SK-N-SH (cell line): ENCODE results near the gene WDFY1. TPM values are rescaled to one million over a fixed set of nuclear protein-coding genes. Genes with fewer than 3 reads are reported as not detected.

ENCODE experiments used
- CTCF ChIA-PET: fragments of 300-600, 350-600 bp; formaldehyde crosslinking; extraction: SDS; loops from one replicate; lab custom pipeline; 2021; lab: Yijun Ruan, JAX
- POLR2A ChIA-PET: fragments of 350-600 bp; sonication (Branson Sonifier 250); formaldehyde crosslinking; extraction: SDS; loops from one replicate; lab custom pipeline; 2020; ENCODE audit warnings: antibody characterized with exemption, inconsistent platforms; lab: Yijun Ruan, JAX
- DNase-seq: peaks from one replicate; pipeline ENCODE4 v3.0.0; 2012
- H2AFZ ChIP-seq: fragments of 200-600 bp; sonication (generic); 2 replicates; pipeline ENCODE4 v1.8.1; 2016; ENCODE audit warnings: antibody characterized with exemption, mild to moderate bottlenecking, low read depth
- H3F3A ChIP-seq: fragments of 200-600 bp; sonication (generic); replicated peaks from 2 replicates; pipeline ENCODE3; 2016; ENCODE audit warnings: antibody characterized with exemption, mild to moderate bottlenecking; ENCODE audit not compliant: insufficient read depth
- H3K27ac ChIP-seq, 2 experiments: fragments of 200-500 bp in 1 of 2; fragments of 200-600 bp in 1 of 2; sonication (Bioruptor generic) in 1 of 2; sonication (generic), shearing (Covaris generic) in 1 of 2; 2 replicates each; pipeline versions ENCODE4 v1.5.1 to v1.6.1; 2014 to 2016; ENCODE audit warnings: low read depth in 2 of 2, inconsistent platforms in 1 of 2, low read length in 1 of 2, mild to moderate bottlenecking in 1 of 2, mixed read lengths in 1 of 2
- H3K27me3 ChIP-seq: fragments of 200-600 bp; sonication (generic), shearing (Covaris generic); 2 replicates; pipeline ENCODE4 v1.6.1; 2016; ENCODE audit warnings: mixed run types; ENCODE audit not compliant: insufficient read depth
- H3K36me3 ChIP-seq, 2 experiments: fragments of 200-500 bp in 1 of 2; fragments of 200-600 bp in 1 of 2; sonication (Bioruptor generic) in 1 of 2; sonication (generic) in 1 of 2; replicated peaks in 1 of 2; 2 replicates each; pipeline versions ENCODE3 to v1.5.1; 2014 to 2016; ENCODE audit warnings: low read length in 1 of 2, mild to moderate bottlenecking in 1 of 2; ENCODE audit not compliant: insufficient read depth in 2 of 2, control insufficient read depth in 1 of 2
- H3K4me1 ChIP-seq, 2 experiments: fragments of 200-500 bp in 1 of 2; fragments of 200-600 bp in 1 of 2; sonication (Bioruptor generic) in 1 of 2; sonication (generic), shearing (Covaris generic) in 1 of 2; 2 replicates each; pipeline versions ENCODE4 v1.5.1 to v1.6.1; 2014 to 2016; ENCODE audit warnings: low read depth in 1 of 2, low read length in 1 of 2, mixed run types in 1 of 2; ENCODE audit not compliant: insufficient read depth in 2 of 2, control insufficient read depth in 1 of 2
- H3K4me2 ChIP-seq: fragments of 200-600 bp; sonication (generic), shearing (Covaris generic); 2 replicates; pipeline ENCODE4 v1.6.1; 2017; ENCODE audit warnings: mixed run types
- H3K4me3 ChIP-seq, 2 experiments: fragments of 200-500 bp in 1 of 2; fragments of 200-600 bp in 1 of 2; sonication (Bioruptor generic) in 1 of 2; sonication (generic), shearing (Covaris generic) in 1 of 2; 2 replicates each; pipeline versions ENCODE4 v1.5.1 to v1.8.1; 2014 to 2016; ENCODE audit warnings: low read depth in 2 of 2, inconsistent platforms in 1 of 2, low read length in 1 of 2, mild to moderate bottlenecking in 1 of 2, mixed read lengths in 1 of 2, moderate library complexity in 1 of 2
- H3K79me2 ChIP-seq: fragments of 200-600 bp; sonication (generic); 2 replicates; pipeline ENCODE4 v1.8.1; 2017; ENCODE audit warnings: mild to moderate bottlenecking; ENCODE audit not compliant: insufficient read depth
- H3K9ac ChIP-seq: fragments of 200-600 bp; sonication (generic); 2 replicates; pipeline ENCODE4 v1.6.1; 2017; ENCODE audit warnings: mixed run types
- H3K9me2 ChIP-seq: fragments of 200-600 bp; sonication (generic); 2 replicates; pipeline ENCODE4 v1.6.1; 2017; ENCODE audit warnings: mixed run types
- H3K9me3 ChIP-seq: fragments of 200-600 bp; sonication (generic); 2 replicates; pipeline ENCODE4 v1.6.1; 2017; ENCODE audit warnings: mixed run types, mild to moderate bottlenecking, moderate library complexity
- H4K20me1 ChIP-seq: fragments of 200-600 bp; sonication (generic); 2 replicates; pipeline ENCODE4 v1.6.1; 2017; ENCODE audit warnings: mild to moderate bottlenecking, mixed run types; ENCODE audit not compliant: insufficient read depth
- CHD2 ChIP-seq: fragments of 150-350 bp; IDR thresholded peaks from 2 replicates; pipeline ENCODE4 v1.6.1; 2018; ENCODE audit warnings: low read length; ENCODE audit not compliant: partially characterized antibody
- ELF1 ChIP-seq: IDR thresholded peaks from 2 replicates; pipeline ENCODE4 v1.4.0; 2012
- EZH2phosphoT487 ChIP-seq: fragments of 200-600 bp; sonication (generic); IDR thresholded peaks from 2 replicates; pipeline ENCODE4 v1.6.1; 2017; ENCODE audit warnings: low read depth, mixed run types, mild to moderate bottlenecking, antibody characterized with exemption, moderate library complexity, borderline replicate concordance
- FOSL2 ChIP-seq: IDR thresholded peaks from 2 replicates; pipeline ENCODE4 v1.4.0; 2012; ENCODE audit warnings: low read depth, mild to moderate bottlenecking, moderate library complexity, borderline replicate concordance
- FOXJ3 ChIP-seq: sonication (generic); formaldehyde crosslinking; IDR thresholded peaks from 2 replicates; pipeline ENCODE4 v1.5.1; 2020; ENCODE audit warnings: mild to moderate bottlenecking, missing genetic modification reagents
- FOXM1 ChIP-seq: IDR thresholded peaks from 2 replicates; pipeline ENCODE4 v1.4.0; 2012; ENCODE audit warnings: low read depth, mild to moderate bottlenecking
- GABPA ChIP-seq: IDR thresholded peaks from 2 replicates; pipeline ENCODE4 v1.4.0; 2012; ENCODE audit warnings: low read depth, mild to moderate bottlenecking
- GATA2 ChIP-seq: sonication (generic); formaldehyde crosslinking; IDR thresholded peaks from 2 replicates; pipeline ENCODE4 v1.5.0; 2020; ENCODE audit warnings: mild to moderate bottlenecking, missing genetic modification reagents
- JUND ChIP-seq: IDR thresholded peaks from 2 replicates; pipeline ENCODE4 v1.4.0; 2012
- POLR2AphosphoS5 ChIP-seq: IDR thresholded peaks from 2 replicates; pipeline ENCODE4 v1.6.1; 2012; ENCODE audit warnings: low read depth, low read length
- RAD21 ChIP-seq: IDR thresholded peaks from 2 replicates; pipeline ENCODE4 v1.6.1; 2012; ENCODE audit warnings: mild to moderate bottlenecking, low read length
- RFX5 ChIP-seq: IDR thresholded peaks from 2 replicates; pipeline ENCODE4 v1.6.1; 2012; ENCODE audit warnings: mild to moderate bottlenecking, improper control_type of control experiment, low read length
- RXRA ChIP-seq: IDR thresholded peaks from 2 replicates; pipeline ENCODE4 v1.4.0; 2012; ENCODE audit warnings: low read depth, mild to moderate bottlenecking, borderline replicate concordance
- SIN3A ChIP-seq: IDR thresholded peaks from 2 replicates; pipeline ENCODE4 v1.6.1; 2012; ENCODE audit warnings: low read depth, mild to moderate bottlenecking, low read length, moderate library complexity, borderline replicate concordance
- SMC3 ChIP-seq: IDR thresholded peaks from 2 replicates; pipeline ENCODE4 v1.6.1; 2012; ENCODE audit warnings: low read depth, low read length, improper control_type of control experiment
- TAF1 ChIP-seq: IDR thresholded peaks from 2 replicates; pipeline ENCODE4 v1.6.1; 2012; ENCODE audit warnings: low read depth, mild to moderate bottlenecking, low read length, moderate library complexity, borderline replicate concordance
- YY1 ChIP-seq: IDR thresholded peaks from 2 replicates; pipeline ENCODE4 v1.4.0; 2012; ENCODE audit warnings: low read depth, mild to moderate bottlenecking
- WGBS: methylation state at CpG from one replicate; pipeline ENCODE4 v1.1.6; 2017; ENCODE audit warnings: low lambda C conversion rate; 5-methylcytosine and 5-hydroxymethylcytosine counted together
- polyA plus RNA-seq, 3 experiments: library from polyadenylated mRNA; depleted of rRNA; stranded (reverse); fragments of >200 nt; gene quantifications; 2 replicates each; pipeline ENCODE4 v1.2.3, GENCODE V29; 2012
- TF ChIP-seq, protein P1 (sequence below): fragments of 150-350 bp; IDR thresholded peaks from 2 replicates; pipeline ENCODE4 v1.6.1; 2016; ENCODE audit warnings: mild to moderate bottlenecking, low read depth, low read length
- TF ChIP-seq, protein P2 (sequence below): fragments of 200-600 bp; sonication (generic); IDR thresholded peaks from 2 replicates; pipeline ENCODE4 v1.6.1; 2017; ENCODE audit warnings: antibody characterized with exemption, mild to moderate bottlenecking, moderate library complexity
- TF ChIP-seq, protein P3 (sequence below): fragments of 150-350 bp; IDR thresholded peaks from 2 replicates; pipeline ENCODE4 v1.6.1; 2017; ENCODE audit warnings: antibody characterized with exemption, low read length, low read depth, borderline replicate concordance
- TF ChIP-seq, protein P4 (sequence below): IDR thresholded peaks from 2 replicates; pipeline ENCODE4; 2012

Gene WDFY1
- polyA plus RNA-seq, 1 of the 3 experiments (the other 2 are of a cell fraction), result 21.7 TPM

DNA sequence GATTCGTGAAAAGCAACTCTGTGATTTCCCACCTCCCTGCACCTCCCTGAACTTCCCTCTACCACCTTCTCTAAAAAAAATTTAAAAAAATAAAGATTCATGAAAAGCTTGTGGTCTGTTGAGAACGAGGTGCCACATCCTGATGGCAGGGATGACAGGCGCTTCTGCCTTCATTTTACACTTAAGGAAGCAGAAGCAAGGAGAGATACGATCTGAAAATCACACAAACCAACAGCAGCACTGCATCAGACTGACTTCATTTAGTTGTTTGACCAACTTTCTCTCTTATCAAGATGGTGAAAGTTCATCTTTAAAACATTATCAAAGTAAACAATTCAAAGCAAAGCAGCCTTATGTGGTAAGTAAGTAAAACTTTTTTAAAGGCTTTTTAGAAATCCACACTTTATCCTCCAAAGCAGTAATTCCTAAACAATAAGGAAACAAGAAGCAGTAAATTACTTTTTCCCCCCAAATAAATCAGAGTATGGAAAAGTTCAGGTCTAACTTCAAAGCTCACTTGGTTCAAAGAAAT is 15.5 kb downstream of the WDFY1 start:
- Histone ChIP-seq H3K9me2 (no peaks in the 10 kb centered on the region), H3K4me2 (no peak overlapping the region), H3K27ac (no peak overlapping the region), H3K27me3 (no peaks in the 10 kb centered on the region), H3K4me1 (peaks cover 2 to 12% of the 10 kb centered on the region in 2 experiments; a peak in 2 of 4 replicates), H2AFZ (no peak overlapping the region), H3K9me3 (no peaks in the 10 kb centered on the region; the same call in 1 of the 2 replicates), H3K9ac (no peak overlapping the region), H4K20me1 (peaks cover 17% of the 10 kb centered on the region; the same call in 1 of the 2 replicates), H3F3A (peaks cover 4% of the 10 kb centered on the region), H3K36me3 (peaks cover 0 to 13% of the 10 kb centered on the region in 2 experiments), H3K4me3 (no peak overlapping the region), H3K79me2 (peaks cover 100% of the 10 kb centered on the region)
- 91% methylated on average over 4 of the region's 4 CpGs for WGBS
- no peak for DNase-seq
- POLR2A ChIA-PET, result no interaction called here
- CTCF ChIA-PET, result interaction anchor here (1.6 kb wide), 1 partner anchor 24 kb away, joined by 3 read pairs; no protein-coding TSS in a partner anchor
- TF ChIP-seq FOXJ3 (no peak), FOSL2 (no peak), RAD21 (no peak)

DNA sequence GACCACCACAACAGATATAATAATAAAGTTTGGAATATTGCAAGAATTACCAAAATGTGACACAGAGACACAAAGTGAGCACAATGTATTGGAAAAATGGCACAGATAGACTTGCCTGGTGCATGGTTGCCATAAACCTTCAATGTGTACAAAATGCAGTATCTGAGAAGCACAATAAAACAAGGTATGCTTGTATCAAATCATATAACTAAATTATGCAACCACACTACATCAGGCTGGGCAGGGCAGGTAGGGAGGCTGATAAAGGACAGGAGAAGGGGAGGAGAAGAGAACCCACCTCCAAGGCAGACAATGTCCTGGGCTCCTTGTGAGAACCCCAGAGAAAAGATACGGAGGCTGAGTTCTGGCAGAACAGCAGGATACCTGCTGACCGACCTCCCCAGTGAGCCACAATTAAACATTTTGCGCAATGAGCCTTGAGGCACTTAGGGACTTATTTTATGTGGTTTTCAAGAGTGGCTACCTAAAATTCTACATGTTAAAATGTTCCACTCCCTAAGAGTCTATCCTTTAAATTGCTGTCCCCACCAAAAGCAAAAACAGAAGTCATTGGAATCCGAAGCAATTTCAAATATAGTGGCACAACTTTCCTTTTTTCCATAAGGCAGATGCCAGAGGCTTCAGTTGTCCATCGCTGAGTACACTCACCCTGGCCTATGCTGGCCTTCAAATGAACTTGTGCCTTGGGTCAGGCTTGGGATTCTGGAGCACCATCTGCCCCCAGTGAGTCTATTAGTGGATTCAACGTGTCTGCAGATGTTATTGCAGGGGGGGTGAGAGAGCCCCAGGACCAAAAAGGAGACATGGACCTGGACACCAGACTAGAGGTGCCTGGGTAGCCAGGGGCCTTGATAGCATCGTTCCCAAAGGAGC is 16.8 kb downstream of the WDFY1 start:
- no peak for DNase-seq
- Histone ChIP-seq H4K20me1 (0 out of 2 replicates have a peak, but pooled peaks cover 22% of the 10 kb centered on the region), H3K36me3 (peaks cover 0 to 13% of the 10 kb centered on the region in 2 experiments), H3F3A (peaks cover 11% of the 10 kb centered on the region), H3K27me3 (no peaks in the 10 kb centered on the region), H3K9me3 (no peaks in the 10 kb centered on the region; the same call in 1 of the 2 replicates), H3K4me2 (no peak overlapping the region), H3K9me2 (no peaks in the 10 kb centered on the region), H3K4me1 (peaks cover 0 to 11% of the 10 kb centered on the region in 2 experiments; a peak in 1 of 4 replicates), H3K9ac (no peak overlapping the region), H2AFZ (no peak overlapping the region), H3K27ac (no peak overlapping the region), H3K79me2 (peaks cover 100% of the 10 kb centered on the region), H3K4me3 (no peak overlapping the region)
- ChIA-PET POLR2A (no interaction called here), CTCF (interaction anchor here (1.8 kb wide), 1 partner anchor 42 kb away, joined by 6 read pairs; no protein-coding TSS in a partner anchor)
- 93% methylated on average over 7 of the region's 7 CpGs for WGBS
- no peak for TF ChIP-seq GATA2 (CRISPR knock-in tag)
- TF ChIP-seq, protein P1, sequence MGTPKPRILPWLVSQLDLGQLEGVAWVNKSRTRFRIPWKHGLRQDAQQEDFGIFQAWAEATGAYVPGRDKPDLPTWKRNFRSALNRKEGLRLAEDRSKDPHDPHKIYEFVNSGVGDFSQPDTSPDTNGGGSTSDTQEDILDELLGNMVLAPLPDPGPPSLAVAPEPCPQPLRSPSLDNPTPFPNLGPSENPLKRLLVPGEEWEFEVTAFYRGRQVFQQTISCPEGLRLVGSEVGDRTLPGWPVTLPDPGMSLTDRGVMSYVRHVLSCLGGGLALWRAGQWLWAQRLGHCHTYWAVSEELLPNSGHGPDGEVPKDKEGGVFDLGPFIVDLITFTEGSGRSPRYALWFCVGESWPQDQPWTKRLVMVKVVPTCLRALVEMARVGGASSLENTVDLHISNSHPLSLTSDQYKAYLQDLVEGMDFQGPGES, result no peak
- no peak for TF ChIP-seq FOXM1
- TF ChIP-seq CHD2, result no peak
- TF ChIP-seq RFX5, result no peak
- TF ChIP-seq JUND, result no peak
- no peak for TF ChIP-seq YY1
- no peak for TF ChIP-seq RXRA
- TF ChIP-seq, protein P2, sequence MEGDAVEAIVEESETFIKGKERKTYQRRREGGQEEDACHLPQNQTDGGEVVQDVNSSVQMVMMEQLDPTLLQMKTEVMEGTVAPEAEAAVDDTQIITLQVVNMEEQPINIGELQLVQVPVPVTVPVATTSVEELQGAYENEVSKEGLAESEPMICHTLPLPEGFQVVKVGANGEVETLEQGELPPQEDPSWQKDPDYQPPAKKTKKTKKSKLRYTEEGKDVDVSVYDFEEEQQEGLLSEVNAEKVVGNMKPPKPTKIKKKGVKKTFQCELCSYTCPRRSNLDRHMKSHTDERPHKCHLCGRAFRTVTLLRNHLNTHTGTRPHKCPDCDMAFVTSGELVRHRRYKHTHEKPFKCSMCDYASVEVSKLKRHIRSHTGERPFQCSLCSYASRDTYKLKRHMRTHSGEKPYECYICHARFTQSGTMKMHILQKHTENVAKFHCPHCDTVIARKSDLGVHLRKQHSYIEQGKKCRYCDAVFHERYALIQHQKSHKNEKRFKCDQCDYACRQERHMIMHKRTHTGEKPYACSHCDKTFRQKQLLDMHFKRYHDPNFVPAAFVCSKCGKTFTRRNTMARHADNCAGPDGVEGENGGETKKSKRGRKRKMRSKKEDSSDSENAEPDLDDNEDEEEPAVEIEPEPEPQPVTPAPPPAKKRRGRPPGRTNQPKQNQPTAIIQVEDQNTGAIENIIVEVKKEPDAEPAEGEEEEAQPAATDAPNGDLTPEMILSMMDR, result no peak
- TF ChIP-seq, protein P3, sequence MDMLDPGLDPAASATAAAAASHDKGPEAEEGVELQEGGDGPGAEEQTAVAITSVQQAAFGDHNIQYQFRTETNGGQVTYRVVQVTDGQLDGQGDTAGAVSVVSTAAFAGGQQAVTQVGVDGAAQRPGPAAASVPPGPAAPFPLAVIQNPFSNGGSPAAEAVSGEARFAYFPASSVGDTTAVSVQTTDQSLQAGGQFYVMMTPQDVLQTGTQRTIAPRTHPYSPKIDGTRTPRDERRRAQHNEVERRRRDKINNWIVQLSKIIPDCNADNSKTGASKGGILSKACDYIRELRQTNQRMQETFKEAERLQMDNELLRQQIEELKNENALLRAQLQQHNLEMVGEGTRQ, result no peak
- no peak for TF ChIP-seq FOSL2
- no peak for TF ChIP-seq SMC3
- no peak for TF ChIP-seq SIN3A
- no peak for TF ChIP-seq GABPA
- TF ChIP-seq ELF1, result no peak
- no peak for TF ChIP-seq EZH2phosphoT487
- TF ChIP-seq TAF1, result no peak
- TF ChIP-seq, protein P4, sequence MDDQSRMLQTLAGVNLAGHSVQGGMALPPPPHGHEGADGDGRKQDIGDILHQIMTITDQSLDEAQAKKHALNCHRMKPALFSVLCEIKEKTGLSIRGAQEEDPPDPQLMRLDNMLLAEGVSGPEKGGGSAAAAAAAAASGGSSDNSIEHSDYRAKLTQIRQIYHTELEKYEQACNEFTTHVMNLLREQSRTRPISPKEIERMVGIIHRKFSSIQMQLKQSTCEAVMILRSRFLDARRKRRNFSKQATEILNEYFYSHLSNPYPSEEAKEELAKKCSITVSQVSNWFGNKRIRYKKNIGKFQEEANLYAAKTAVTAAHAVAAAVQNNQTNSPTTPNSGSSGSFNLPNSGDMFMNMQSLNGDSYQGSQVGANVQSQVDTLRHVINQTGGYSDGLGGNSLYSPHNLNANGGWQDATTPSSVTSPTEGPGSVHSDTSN, result no peak
- TF ChIP-seq POLR2AphosphoS5, result no peak
